Measurements from ENCODE around the gene CDH4.

CDH4 gene

DNA sequence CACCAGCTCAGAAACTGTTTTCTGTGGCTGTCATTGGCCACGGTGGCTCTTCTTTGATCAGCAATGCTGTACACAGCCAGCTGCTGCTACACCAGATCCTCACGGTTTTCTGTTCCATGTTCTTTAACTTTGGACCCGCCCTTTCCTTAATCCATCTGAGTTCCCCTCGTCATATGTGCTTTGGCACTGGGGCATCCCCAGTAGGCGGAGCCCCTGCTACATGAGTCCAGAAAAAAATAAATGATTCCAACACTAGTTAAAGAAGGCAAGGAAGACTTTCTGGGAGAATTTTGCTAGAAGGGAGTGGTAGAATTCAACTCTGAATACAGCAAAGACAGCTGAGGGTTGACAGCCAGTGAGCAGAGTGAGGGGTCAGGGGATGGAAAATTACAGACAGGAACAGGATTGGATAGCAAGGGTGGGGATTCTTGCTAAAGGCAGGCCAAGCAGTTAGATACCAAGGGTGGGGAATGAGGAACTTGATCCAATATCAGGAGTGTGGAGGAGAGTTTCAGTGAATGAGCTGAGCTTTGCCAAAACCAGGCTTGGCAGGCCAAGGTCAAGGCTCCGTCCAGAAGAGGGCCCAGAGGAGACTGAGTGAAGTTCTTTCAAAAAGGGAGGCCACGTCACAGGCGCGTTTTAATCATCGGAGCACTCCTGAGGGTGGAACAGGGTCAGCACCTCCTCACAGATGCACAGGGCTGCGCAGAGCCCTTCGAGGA is 391.8 kb downstream of the CDH4 start:
- no peak for DNase-seq

DNA sequence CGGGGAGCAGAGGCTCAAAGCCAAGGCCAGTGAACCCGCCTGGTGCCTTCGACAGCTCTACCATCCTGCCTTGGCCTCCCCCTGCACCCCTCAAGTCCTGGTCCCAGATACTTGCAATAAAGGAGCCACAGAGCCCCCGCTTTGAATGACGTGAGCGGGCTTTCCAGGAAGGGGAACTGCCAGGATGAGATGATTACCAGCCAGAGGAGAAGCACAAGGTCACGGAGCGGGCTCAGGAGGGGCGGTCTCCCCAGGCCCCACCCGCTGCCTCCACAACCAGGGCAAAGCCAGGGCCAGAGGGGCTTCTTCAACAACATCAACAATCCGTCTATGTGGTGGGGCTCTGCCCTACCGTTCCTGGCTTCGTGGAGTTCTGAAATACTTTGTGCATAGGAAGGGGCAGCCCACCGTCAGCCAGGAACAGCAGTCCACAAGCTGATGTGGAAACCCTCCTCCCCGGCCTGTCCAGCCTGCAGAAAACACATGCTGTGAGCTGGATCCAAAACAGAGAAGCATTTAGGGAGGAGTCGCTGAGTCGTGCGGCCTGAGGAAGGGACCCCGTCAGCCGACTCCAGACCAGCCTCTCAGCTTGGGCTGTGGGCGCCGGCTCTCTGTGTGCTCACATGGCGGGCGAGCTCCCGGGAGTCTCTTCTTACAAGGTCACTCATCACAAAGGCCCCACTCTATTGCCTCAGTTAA is 392.5 kb downstream of the CDH4 start:
- DNase-seq = no peak

DNA sequence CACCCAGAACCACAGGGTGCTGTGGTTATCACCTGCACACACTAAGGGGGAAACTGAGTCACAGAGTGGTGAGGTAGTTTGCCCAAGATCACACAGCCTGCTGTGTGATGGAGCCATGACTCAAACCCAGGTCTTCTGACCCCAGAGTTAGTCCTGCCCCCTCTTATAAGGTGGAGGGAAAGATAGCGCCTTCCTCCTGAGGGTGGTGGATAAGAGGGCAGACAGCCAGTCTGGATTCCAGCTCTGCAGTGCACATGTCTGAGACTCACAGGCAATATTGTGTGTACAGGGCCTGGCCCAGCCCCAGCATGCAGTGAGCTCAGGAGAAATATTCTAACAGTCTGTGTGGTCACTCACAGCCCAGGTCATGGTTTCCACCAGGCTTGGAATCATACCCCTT is 393.7 kb downstream of the CDH4 start:
- no peak for DNase-seq

DNA sequence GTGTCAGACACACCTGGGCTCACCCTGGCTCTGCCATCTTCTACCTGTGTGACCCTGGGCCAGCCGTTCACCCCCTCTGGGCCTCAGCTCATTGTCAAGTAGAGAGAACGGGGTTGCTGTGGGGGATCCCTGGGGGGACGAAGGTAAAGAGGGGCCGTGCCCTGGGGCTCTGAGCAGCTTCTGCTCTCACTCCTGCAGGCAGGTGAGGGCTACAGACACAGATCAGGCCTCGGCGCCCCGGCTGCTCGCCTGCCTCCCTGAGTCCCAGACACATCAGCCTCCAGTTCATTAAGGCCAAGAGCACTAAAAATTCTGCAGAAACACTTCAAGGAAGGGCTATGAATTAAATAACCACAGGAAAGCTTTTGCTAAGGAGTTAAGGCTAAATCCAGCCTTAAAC is 394.4 kb downstream of the CDH4 start:
- no peak for DNase-seq

DNA sequence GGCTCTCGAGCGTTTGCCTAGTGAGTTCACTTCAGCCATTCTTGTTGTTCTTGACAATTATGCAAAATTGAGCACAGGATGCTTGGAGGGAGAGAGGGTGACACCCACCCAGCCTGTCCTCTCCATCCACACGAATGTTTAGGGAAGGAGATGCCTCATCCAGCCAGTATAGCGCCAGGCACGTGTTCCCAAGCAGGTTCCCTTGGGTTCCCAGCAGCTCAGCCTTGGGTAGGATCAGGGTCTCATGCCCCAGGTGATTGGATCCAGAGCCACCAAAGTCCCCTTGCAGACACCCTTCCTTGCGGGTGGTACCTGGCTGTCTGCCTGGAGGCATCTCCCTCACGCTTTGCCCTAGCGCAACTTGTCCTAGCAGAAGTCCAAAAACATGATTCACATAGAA is 394.9 kb downstream of the CDH4 start:
- DNase-seq = no peak

DNA sequence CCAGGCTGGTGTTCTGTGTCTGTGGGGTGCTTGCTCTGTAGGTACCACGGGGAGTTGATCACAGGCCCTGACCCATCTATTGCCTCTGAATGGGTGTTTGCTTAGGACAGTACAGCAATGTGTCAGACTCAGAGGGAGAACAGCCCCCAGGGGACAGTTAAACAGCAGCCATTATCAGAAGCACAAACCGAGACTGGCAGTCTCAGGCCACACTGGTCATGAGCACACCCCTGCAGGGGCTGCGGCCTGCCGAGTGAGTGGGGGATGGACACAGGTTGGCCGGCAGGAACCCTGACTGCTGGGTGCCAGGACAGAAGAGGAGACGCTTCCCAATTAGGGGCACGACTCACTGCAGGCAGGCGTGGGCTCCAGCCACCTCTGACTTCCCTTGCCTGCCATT is 395.6 kb downstream of the CDH4 start:
- no peak for DNase-seq

DNA sequence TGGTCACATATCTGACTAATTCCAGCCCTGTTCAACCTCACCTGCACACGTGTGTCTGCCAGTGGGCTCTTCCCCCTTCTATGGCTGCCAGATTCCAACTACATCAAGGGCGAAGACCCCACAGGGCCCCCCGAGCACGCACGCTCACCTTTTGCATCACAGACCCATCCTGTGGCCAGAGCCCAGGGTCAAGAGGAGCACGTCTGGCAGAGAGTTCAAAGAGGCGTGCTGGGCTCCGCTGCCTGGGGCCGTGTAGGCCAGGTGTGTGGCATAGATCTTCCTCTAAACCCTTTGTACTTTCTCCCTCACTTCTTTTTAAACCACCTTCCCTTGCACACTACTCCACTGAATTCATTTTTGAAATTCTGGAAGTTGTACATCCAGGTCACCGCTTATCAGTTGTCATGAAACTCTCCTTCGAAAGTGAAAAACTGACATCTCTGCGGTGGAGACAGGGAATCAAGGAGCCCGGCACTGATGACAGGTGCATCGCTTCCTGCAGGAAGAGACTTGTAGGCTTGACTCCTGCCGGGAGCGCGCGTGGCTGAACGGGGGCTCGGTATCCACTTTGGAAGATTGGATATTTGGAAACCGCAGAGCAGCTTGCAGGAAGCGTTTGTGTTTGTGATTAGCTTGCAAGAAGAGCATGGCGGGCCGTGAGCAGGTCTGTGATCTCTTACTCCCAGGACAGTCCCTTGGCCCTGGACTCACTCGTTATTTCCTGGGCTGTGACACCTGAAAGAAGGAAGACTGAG is 397.2 kb downstream of the CDH4 start:
- no peak for DNase-seq

DNA sequence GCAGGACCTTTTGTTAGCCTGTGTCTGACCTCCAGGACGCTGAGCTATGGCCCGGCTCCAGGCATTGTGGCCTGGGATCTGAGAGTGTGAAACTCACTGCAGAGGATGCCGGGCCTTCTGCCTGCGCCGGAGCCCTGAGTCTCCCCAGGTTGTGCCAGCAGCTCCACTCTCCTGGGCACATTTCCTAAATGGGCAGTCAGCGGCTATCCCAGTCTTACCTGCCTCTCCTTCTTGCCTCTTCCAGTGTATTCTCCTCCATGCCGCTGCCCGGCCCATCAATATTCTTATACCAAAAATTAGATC is 397.8 kb downstream of the CDH4 start:
- no peak for DNase-seq

DNA sequence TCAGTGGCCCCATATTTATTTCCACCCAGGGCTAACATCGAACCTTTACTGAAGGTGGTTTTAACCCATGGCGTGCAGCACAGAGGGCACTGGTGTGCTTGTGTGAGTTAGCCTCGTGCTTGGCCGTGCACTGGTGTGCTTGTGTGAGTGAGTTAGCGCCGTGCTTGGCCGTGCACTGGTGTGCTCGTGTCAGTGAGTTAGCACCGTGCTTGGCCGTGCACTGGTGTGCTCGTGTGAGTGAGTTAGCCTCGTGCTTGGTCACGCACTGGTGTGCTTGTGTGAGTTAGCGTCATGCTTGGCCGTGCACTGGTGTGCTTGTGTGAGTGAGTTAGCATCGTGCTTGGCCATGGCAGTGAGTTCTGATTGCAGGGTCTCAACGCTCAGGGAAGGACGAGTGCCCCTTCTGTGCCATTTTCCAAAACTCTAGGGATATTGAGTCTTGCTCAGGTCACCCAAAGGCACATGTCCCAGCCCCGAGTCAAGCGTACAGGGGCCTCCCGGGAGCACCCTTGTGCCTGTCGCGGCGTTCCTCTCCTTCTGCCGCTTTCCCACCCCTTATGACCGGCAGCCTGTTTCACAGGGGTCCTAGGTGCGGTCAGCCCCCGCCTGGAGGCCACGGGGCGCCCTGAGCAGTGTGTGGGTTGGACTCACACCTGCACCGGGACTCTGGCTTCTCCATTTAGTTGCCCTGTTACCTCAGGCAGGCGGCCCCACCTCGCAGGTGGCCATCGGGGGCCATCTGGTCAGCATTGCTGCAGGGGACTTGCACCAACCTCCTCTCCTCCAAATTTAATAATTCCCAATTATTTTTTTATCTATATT is 399.1 kb downstream of the CDH4 start:
- DNase-seq = no peak

DNA sequence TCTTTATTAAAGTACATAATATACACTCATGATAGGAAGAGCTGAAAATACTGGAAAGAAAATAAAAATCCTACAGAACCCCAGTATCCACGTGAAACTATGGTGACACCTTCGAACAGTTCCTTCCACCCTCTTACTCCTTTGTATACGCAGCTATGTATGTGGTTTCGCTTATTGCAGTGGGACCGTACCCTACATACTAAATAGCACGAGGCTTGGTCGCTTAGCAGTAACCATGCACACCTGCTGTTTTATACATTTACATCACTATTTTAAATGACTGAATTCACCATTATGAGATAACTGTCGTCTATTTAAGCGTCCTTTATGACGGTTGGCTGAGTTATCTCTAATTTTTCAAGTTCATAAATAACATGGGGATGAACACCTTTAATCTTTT is 400.1 kb downstream of the CDH4 start:
- no peak for DNase-seq

DNA sequence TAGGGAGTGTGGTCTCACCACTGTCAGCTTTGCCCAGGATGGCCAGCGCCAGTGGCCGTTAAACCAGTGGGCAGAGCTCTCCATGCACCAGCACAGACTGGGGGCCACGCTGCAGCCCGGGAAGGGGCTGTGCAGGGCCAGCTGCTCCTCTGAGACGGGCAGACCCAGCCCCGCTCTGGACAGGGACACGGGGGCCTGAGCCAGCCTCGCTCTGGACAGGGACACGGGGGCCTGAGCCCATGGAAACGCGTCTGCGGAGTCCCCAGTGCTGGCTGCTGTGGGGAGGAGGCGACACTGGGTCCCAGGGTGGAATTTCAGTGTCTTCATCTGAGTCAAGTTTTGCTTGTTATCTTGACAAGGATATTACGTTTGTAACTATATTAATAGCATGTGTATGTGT is 402.7 kb downstream of the CDH4 start:
- DNase-seq = no peak

DNA sequence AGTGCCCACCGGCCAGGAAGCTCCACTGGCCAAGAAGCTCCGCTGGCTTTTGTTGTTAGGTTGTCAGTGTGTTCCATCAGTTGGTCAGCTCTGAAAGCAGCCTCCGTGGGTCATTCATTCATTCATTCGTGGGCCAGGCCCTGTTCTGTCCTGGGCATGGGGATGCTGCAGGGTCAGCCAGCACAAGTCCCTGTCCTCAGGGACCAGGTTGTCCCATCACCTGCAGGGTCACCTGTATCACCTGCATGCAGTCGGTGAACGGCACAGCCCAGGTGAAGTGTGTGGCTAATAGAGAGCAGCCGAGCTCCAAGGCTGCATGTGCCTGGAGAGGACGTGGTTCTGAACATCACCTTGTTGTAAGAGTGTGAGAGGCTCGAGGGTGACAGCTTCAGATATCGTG is 403.5 kb downstream of the CDH4 start:
- no peak for DNase-seq

DNA sequence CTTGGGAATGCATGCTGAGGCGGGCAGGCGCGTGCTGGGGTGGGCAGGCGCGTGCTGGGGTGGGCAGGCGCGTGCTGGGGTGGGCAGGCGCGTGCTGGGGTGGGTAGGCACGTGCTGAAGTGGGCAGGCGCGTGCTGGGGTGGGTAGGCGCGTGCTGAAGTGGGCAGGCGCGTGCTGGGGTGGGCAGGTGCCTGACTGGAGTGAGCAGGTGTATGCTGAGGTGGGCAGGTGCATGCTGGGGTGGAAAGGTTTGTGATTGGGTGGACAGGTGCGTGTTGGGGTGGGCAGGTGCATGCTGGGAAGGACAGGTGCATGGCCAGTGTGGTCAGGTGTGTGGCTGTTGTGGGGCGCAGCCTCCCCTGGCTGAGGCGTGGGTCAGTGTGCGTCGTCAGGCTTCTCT is 404.1 kb downstream of the CDH4 start:
- DNase-seq = no peak

DNA sequence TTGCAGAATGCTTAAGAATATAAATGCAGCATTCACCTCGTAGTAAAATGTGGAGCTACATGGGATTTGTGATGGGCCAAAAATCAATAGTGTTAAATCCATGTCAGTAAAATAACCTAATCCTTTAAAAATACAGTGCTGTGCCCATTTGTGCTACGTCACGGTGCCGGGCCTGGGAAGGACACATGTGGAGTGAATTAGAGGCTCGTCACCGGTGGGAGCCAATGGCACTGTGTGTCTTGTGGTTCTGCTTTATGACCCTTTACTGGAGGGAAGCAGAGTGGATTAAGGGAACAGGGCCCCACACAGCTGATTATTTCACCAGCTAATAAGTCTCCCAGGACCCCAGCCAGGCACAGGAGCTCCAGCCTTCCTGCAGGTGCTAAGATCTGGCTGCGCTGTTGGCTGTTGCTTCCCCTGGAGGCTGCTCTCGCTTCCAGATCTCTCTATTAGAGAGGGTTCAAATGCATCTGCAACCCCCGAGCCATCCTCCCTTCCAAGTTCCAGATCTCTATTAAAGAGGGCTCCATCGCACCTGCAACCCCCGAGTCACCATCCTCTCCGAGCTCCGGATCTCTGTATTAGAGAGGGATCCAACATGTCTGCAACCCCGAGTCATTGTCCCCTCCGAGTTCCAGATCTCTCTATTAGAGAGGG is 405.8 kb downstream of the CDH4 start:
- DNase-seq = no peak

DNA sequence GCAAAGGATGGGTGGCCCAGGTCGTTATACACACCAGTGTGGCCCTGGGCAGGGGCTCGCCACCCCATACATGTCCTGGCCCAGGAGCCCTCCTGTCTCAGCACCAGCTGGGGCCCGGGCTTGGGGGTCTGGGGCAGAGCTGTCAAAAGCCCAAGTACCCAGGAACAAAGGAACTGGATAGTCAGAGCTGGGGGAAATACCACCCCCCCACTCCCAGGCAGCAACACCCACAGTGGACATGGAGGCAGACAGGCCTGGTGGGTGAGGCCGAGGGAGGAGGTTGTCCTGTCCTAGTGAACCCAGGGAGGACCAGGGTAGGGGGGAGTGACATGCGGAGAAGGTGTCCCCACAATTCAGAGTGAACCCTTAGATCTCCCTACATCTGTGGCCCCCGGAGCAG is 406.5 kb downstream of the CDH4 start:
- DNase-seq = no peak

DNA sequence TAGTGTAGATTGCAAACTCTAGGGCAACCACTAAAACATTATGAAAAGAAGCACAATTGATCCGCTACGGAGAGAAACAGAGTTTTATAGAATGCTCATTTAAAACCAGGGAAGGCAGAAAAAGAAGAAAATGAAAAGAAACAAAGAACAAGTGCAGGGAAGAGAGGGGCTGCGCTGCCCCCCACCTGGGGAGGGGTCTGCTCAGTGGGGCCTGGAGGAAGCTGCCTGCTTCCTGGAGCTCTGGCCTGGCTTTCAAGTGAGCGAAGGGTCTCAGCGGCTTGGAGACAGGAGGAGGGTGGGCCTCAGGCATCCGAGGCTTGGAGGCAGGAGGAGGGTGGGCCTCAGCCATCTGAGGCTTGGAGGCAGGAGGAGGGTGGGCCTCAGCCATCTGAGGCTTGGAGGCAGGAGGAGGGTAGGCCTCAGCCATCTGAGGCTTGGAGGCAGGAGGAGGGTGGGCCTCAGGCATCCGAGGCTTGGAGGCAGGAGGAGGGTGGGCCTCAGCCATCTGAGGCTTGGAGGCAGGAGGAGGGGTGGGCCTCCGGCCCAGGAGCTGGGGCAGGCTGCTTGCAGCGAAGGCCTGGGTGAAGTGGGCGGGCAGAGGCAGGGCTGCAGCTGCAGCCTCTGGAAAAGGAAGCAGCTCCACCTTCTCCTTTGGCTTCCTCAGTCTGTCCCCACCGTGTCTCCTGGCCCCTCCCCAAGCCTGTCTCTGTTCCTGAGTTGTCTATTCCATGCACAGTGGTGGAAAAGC is 407.4 kb downstream of the CDH4 start:
- DNase-seq = no peak

DNA sequence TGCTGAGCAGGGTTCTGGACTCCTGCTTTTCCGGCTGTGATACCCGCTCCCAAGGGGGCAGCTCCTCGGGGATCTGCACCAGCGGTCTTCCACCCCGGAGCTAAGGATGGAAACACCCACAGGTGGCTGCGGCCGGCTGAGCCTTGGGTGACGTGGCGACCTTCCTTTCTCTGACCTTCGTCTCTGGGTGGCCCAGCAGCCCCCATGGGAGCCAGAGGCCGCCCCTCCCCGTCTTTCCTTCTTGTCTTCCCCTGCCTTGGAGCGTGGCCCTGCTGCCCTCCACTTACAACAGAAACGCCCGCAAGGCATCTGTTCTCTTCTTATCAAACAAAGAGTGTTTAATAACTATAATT is 407.9 kb downstream of the CDH4 start:
- no peak for DNase-seq

DNA sequence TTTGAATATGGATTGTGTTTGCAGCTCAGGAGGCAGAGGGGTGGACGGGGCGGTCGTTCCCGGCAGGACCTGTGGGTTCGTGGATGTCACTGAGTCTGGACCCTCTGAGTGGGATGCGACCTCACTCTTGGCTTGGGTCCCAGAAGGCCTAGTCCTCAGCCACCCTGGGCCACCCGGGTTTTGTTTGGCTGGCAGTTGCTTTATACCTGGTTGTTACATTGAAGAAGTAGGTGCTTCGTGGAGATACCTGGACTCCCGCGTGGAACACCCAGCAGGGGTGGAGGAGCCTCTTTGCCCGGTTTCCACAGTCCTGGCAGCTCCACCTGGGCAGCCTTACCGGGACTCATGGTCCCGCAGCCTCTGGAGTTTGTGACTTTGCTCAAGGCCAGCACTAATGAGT is 408.5 kb downstream of the CDH4 start:
- no peak for DNase-seq

DNA sequence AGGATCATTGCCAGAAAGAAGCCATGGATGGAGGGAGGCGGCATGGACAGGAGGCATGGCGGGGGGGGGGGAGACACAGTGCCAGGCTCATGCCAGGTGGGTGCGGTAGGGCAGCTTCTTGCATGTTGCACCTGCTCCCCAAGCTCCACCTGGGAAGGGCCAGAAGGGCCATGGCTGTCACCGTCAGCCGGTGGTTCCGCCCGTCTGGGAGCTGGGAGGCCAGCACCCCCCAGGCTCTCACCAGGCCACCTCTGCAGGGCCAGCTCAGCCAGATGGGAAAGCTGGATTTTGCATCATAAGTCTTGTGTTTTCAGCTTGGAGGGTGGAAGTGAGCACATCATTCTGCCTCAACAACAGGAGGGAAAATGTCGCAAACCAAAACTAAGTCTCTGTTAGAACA is 409.0 kb downstream of the CDH4 start:
- no peak for DNase-seq

DNA sequence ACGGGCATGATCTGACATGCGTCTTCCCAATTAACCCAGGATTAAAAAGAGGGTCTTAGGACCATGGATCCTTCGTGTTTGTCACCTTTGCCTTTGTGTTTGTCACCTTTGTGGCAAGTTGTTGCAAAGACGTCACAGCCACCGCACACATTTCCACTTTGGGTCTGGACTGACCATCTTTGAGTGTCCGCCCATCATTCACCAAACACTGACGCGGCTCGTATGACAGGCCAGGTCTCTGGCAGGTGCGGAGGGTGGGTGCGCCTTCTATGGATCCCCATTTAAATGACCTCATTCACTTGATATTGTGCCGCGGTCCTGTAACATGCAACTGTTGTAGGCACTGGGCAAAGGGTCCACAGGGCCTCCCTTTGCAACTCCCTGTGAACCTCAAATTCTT is 409.5 kb downstream of the CDH4 start:
- DNase-seq = no peak

DNA sequence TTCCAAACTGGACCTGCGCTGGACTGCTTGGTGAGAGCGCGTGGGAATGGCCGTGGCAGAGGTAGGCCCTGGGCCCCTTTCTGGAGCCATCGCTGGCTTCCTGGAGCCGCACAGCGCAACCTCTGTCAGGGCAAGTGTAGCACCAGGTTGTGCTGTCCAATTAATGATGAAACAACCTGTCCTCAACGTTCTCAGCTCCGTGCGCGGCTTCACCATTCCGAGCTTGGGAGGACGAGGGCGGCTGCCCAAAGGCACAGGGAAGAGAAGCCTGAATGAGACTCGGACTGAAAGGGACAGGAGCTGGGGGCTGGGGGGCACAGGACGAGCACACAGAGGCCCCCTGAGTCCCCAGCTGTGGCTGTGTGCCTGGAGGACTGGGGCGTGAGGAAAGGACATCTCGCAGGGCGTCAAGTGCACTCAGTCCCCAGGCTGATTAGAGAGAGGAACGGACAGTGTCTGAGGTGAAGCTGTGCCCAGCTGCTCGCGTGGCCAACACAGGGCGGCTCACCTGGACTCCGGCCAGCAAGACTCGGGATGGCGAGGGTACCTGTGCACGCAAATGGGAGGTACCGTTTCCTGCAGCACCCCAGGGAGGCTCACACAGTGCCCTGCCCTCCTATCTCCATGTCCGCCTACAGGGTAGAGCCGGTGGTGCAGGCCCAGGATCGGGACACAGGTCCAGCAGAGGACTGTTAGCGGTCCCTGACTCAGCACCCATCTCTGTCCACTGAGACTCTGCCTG is 410.3 kb downstream of the CDH4 start:
- no peak for DNase-seq

DNA sequence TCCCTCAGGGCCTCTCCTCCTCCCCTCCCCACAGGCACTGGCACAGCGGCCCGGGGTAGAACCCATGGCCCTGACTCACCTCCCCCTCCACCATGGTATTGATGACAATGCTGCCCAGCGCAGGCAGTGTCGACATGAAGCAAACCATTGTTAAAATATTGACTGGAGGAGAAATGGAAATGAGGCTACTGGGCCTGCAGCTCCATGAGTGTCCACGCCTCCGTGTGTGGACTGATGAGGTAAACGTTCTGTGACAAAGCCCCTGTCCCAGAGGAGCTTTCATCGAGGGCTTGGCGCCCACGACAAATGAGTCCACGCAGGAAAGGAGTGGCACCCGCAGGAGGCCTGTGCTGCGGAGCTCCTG is 410.9 kb downstream of the CDH4 start:
- no peak for DNase-seq

Measured in NCI-H510A treated with DMSO at 0.1 percent for 48 hours (cell line).